Ascending aorta (tissue), 2 donors: ENCODE measurements around the gene C20orf141. TPM values are rescaled to one million over a fixed set of nuclear protein-coding genes. Genes with fewer than 3 reads are reported as not detected.

Experiments used
- DNase-seq, 2 donors: peaks; one replicate each; pipeline ENCODE4 v3.0.0-alpha.2; 2019; ENCODE audit warnings: low spot score in 2 of 2
- H3K27ac ChIP-seq, 2 donors: fragments of 200-600 bp; sonication (generic); one replicate each; pipeline ENCODE4 v1.5.1; 2016 to 2017; ENCODE audit warnings: mild to moderate bottlenecking in 1 of 2
- H3K27me3 ChIP-seq: fragments of 200-600 bp; sonication (generic); one replicate; pipeline ENCODE4 v1.5.1; 2017
- H3K36me3 ChIP-seq, 2 donors: fragments of 200-600 bp; sonication (generic); one replicate each; pipeline ENCODE4 v1.5.1; 2016
- H3K4me1 ChIP-seq, 2 donors: fragments of 200-600 bp; sonication (generic); one replicate each; pipeline ENCODE4 v1.5.1; 2016 to 2017; ENCODE audit warnings: mild to moderate bottlenecking in 1 of 2
- H3K4me3 ChIP-seq, 2 donors: fragments of 200-600 bp; sonication (generic); one replicate each; pipeline ENCODE4 v1.5.1; 2016 to 2017; ENCODE audit warnings: mild to moderate bottlenecking in 1 of 2
- H3K9me3 ChIP-seq, 2 donors: fragments of 200-600 bp; sonication (generic); one replicate each; pipeline ENCODE4 v1.5.1; 2016
- intact Hi-C: fragments of 100-400 bp; cut with DNase I; formaldehyde crosslinking; loops from one replicate; pipeline ENCODE4 v1.15.1; 2023
- total RNA-seq: library from RNA; depleted of rRNA; stranded (reverse); fragments of >200 nt; gene quantifications from one replicate; pipeline ENCODE4 v1.1.0, GENCODE V29; 2016
- TF ChIP-seq, protein P1 (sequence below), 3 experiments: fragments of 200-600 bp in 2 of 3; fragments of 450-650 bp in 1 of 3; sonication (generic) in 2 of 3; IDR thresholded peaks; one replicate each; pipeline ENCODE4 v1.5.1; 2016 to 2019; ENCODE audit warnings: antibody characterized with exemption in 3 of 3, mild to moderate bottlenecking in 1 of 3, moderate library complexity in 1 of 3

The C20orf141 gene
- total RNA-seq, 1 donor from 2014 or later, result not detected

DNA sequence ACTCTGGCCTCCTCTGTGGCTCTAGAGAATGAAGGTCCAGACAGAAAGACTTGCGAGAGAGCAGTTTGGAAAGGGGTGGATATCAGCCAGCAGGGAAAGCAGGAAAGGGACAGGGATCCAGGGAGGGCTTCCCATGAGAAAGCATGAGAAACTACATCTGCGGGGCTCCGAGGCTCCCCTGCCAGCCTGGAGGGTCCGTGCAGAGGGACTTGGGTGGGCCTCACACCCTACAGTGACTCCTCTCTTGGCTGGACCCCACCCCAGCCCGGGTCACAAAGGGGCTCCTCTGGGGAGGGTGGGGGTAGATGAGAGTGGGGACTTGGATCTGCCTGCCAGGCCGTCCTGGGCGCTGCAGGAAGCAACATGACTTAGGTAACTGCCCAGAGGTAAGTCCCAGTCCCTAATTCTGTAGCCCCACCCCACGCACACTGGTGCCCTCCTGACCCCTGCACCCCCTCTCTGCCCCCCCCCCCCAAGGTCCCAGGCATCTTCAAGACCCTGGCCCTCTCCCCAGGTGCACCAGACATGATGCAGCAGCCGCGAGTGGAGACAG is 1.3 kb downstream of the C20orf141 start, which contains the start of gene TMEM239:
Gene TMEM239 (plus strand): TSS at position 335 of the 553 bp plus-strand sequence. CDS start 191 bp downstream, at position 526.
- no peaks in the 10 kb centered on the region for H3K4me1 ChIP-seq
- H3K36me3 ChIP-seq, result no peaks in the 10 kb centered on the region
- TF ChIP-seq, protein P1, sequence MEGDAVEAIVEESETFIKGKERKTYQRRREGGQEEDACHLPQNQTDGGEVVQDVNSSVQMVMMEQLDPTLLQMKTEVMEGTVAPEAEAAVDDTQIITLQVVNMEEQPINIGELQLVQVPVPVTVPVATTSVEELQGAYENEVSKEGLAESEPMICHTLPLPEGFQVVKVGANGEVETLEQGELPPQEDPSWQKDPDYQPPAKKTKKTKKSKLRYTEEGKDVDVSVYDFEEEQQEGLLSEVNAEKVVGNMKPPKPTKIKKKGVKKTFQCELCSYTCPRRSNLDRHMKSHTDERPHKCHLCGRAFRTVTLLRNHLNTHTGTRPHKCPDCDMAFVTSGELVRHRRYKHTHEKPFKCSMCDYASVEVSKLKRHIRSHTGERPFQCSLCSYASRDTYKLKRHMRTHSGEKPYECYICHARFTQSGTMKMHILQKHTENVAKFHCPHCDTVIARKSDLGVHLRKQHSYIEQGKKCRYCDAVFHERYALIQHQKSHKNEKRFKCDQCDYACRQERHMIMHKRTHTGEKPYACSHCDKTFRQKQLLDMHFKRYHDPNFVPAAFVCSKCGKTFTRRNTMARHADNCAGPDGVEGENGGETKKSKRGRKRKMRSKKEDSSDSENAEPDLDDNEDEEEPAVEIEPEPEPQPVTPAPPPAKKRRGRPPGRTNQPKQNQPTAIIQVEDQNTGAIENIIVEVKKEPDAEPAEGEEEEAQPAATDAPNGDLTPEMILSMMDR (IDR thresholded peaks at IDR 0.05), result no peak
- H3K27ac ChIP-seq, result no peak within 1 kb of the TSS
- intact Hi-C loops, result no loop called here
- peaks cover 0 to 13% of the 10 kb centered on the region in 2 donors for H3K9me3 ChIP-seq
- no peak within 1 kb of the TSS for H3K4me3 ChIP-seq
- peaks cover 6% of the 10 kb centered on the region for H3K27me3 ChIP-seq
- peak in 1 of 2 donors; percentile 52 for DNase-seq

DNA sequence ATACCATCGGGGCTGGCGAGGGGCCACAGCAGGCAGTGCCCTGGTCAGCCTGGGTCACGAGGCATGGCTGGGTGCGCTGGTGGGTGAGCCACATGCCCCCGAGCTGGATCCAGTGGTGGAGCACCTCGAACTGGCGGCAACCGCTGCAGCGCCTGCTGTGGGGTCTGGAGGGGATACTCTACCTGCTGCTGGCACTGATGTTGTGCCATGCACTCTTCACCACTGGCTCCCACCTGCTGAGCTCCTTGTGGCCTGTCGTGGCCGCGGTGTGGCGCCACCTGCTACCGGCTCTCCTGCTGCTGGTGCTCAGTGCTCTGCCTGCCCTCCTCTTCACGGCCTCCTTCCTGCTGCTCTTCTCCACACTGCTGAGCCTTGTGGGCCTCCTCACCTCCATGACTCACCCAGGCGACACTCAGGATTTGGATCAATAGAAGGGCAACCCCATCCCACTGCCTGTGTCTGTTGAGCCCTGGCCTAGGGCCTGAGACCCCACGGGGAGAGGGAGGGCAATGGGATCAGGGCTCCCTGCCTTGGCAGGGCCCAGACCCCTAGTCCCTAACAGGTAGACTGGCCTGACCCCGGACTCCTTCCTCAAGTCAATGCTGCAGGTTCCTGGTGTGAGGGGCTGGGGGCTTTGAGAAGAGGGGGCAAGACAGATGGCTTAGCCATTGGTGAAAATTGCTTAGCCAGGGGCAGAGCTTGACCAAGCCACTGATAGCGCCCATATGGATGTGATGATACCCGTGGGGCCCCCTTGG is 2.0 kb downstream of the C20orf141 start:
- DNase-seq, result peak in 1 of 2 donors; percentile 59
- Histone ChIP-seq H3K36me3 (no peaks in the 10 kb centered on the region), H3K27me3 (peaks cover 13% of the 10 kb centered on the region), H3K4me1 (no peaks in the 10 kb centered on the region), H3K4me3 (no peak overlapping the region), H3K27ac (no peak overlapping the region), H3K9me3 (peaks cover 0 to 10% of the 10 kb centered on the region in 2 donors)
- intact Hi-C loops, result no loop called here
- TF ChIP-seq, protein P1 (IDR thresholded peaks at IDR 0.05), result no peak

DNA sequence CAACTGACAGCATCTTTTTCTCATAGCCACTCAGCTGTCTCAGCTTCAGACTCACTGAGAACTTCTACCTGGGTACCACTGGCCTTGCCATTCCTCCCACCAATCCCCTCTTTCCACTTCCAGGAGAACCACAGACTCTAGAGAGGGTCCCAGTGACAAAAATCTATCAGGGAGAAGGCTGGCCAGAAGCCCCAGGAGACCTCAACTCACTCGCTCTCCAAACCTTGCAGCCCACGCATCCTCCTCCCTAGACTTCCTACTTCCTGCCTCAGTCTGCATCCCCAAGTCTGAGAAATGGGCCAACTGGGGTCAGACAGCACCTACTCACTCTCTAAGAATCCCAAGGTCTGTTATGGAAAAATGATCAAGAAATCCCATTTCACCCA is 2.5 kb downstream of the C20orf141 start:
- Histone ChIP-seq H3K4me3 (no peak overlapping the region), H3K4me1 (no peaks in the 10 kb centered on the region), H3K9me3 (peaks cover 0 to 5% of the 10 kb centered on the region in 2 donors), H3K27ac (no peak overlapping the region), H3K36me3 (no peaks in the 10 kb centered on the region), H3K27me3 (peaks cover 17% of the 10 kb centered on the region)
- intact Hi-C loops, result no loop called here
- TF ChIP-seq, protein P1 (IDR thresholded peaks at IDR 0.05), result no peak
- DNase-seq, result no peak

DNA sequence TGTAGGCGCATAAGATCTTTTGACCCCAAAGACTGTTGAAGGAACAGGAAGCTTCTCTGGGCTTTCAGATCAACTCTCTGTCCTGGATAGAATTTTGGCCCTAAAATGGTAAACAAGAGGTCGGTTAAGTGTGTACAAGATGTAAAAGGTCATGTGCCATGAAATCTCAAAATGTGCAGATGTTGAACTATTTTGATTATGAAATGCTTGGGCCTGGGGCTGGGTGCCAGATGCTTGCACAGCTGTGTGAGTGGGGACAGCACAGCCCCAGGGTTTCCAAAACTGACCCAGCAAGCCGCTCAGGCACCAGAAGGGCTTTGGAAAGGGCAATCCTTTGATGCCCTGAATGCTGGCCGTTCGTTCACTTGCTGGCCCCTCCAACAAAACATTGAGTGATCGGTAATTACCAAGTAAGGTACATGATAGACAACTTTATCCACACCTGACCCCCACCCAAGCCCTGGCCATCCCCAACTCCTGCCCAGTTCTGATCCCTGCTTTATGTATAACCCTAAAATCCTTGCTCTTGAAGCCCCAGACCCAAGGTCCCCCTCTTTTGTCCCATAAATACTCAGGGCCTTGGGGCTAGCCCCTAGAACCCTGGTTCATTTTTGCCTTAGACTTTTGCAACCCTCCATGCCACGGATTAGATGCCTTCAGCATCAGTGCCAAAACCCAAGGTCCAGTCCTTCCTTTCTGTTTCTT is 3.3 kb downstream of the C20orf141 start:
- Histone ChIP-seq H3K36me3 (no peaks in the 10 kb centered on the region), H3K27me3 (peaks cover 17% of the 10 kb centered on the region), H3K4me1 (no peaks in the 10 kb centered on the region), H3K4me3 (no peak overlapping the region), H3K27ac (no peak overlapping the region), H3K9me3 (no peaks in the 10 kb centered on the region)
- TF ChIP-seq, protein P1 (IDR thresholded peaks at IDR 0.05), result no peak
- intact Hi-C loops, result no loop called here
- peak in 1 of 2 donors; percentile 53 for DNase-seq

DNA sequence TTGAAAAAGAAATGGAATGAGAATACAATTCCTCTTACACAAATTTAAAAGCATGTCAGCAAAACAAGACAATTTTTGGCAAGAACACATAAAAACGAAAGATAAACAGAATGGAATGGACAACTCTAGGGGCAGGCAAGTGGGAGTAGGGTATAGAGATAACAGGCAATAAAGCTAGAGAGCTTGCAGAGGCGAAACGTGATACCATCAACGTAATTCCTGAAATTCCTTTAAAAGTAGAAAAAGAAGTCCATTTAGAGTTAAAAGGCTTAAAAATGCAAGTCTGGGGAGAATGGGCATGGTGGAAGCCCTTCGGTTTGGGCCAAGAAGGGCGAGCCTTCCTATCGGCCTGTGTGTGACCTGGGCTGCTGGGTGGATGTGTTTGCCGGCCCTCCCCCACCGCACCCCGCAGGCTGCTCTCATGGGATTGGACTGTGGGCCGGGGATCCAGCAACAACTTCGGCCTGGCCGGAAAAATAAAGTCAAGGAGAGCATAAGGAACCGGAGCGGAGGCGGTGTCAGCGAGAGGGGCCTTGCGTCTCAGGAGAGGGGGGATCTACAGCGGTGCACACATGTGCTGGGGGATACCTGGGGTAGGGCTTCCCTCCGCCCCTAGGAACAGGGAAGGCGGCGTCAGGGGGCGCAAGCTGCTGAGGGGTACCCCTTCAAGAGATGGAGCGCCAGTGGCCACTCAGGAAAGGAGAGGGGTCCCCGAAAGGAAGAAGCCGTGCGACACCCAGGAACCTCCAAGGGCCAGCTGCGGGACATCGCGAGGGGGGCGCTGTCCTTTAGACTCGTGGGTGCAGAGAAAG is 5.5 kb downstream of the C20orf141 start:
- no peaks in the 10 kb centered on the region for H3K4me1 ChIP-seq
- peaks cover 17% of the 10 kb centered on the region for H3K27me3 ChIP-seq
- H3K4me3 ChIP-seq, result peak overlapping the region in 1 of 2 donors; percentile 30
- TF ChIP-seq, protein P1 (IDR thresholded peaks at IDR 0.05), result no peak
- no peaks in the 10 kb centered on the region for H3K36me3 ChIP-seq
- no peak overlapping the region for H3K27ac ChIP-seq
- peak in 1 of 2 donors; percentile 58 for DNase-seq
- intact Hi-C loops, result no loop called here
- no peaks in the 10 kb centered on the region for H3K9me3 ChIP-seq
